ENCODE data around the gene SH3D21. TPM values are rescaled to one million over a fixed set of nuclear protein-coding genes. Genes with fewer than 3 reads are reported as not detected.

Gene SH3D21
- total RNA-seq, 2 donors from 2014 or later, result 12.6 to 18.6 TPM

GRCh38 chr1:36285443-36286101, 20.6 kb upstream of the SH3D21 start:
- H3K36me3 Mint-ChIP-seq, result peaks cover 29% of the 10 kb centered on the region
- peaks cover 6 to 19% of the 10 kb centered on the region in 2 donors for H3K4me1 Mint-ChIP-seq (ENCODE audit: low read depth in 2 of 2)
- ATAC-seq (peak in 1 of 2 donors; percentile 77), DNase-seq (ENCODE audit: low spot score) (peak; percentile 72)
- H3K27me3 Mint-ChIP-seq, result no peaks in the 10 kb centered on the region
- H3K4me3 Mint-ChIP-seq, result no peak overlapping the region
- H3K27ac Mint-ChIP-seq, result peak overlapping the region in 1 of 2 donors; percentile 67
- no peaks in the 10 kb centered on the region for H3K9me3 Mint-ChIP-seq

GRCh38 chr1:36286802-36287201, 19.4 kb upstream of the SH3D21 start:
- Mint-ChIP-seq H3K27me3 (no peaks in the 10 kb centered on the region), H3K4me1 (ENCODE audit: low read depth in 2 of 2) (peaks cover 6 to 22% of the 10 kb centered on the region in 2 donors), H3K4me3 (no peak overlapping the region), H3K36me3 (peaks cover 40% of the 10 kb centered on the region), H3K27ac (no peak overlapping the region), H3K9me3 (no peaks in the 10 kb centered on the region)
- DNase-seq (ENCODE audit: low spot score), result no peak
- no peak for ATAC-seq

- Mint-ChIP-seq H3K36me3 (peaks cover 38% of the 10 kb centered on the region), H3K4me3 (no peak overlapping the region), H3K9me3 (no peaks in the 10 kb centered on the region), H3K27me3 (no peaks in the 10 kb centered on the region), H3K27ac (peak overlapping the region in 1 of 2 donors; percentile 51), H3K4me1 (ENCODE audit: low read depth in 2 of 2) (peaks cover 6 to 20% of the 10 kb centered on the region in 2 donors)
- no peak for DNase-seq (ENCODE audit: low spot score)
- ATAC-seq, result no peak
Measured at GRCh38 chr1:36287595-36287994, 18.6 kb upstream of the SH3D21 start.

- ATAC-seq, result no peak
- Mint-ChIP-seq H3K27ac (peak overlapping the region in 1 of 2 donors; percentile 35), H3K4me1 (ENCODE audit: low read depth in 2 of 2) (peaks cover 0 to 11% of the 10 kb centered on the region in 2 donors), H3K36me3 (peaks cover 22% of the 10 kb centered on the region), H3K9me3 (no peaks in the 10 kb centered on the region), H3K27me3 (no peaks in the 10 kb centered on the region), H3K4me3 (no peak overlapping the region)
- no peak for DNase-seq (ENCODE audit: low spot score)
Measured at GRCh38 chr1:36295390-36295789, 10.8 kb upstream of the SH3D21 start.

GRCh38 chr1:36297062-36297461, 9.1 kb upstream of the SH3D21 start:
- peaks cover 4 to 10% of the 10 kb centered on the region in 2 donors for H3K4me1 Mint-ChIP-seq (ENCODE audit: low read depth in 2 of 2)
- no peak overlapping the region for H3K27ac Mint-ChIP-seq
- ATAC-seq (no peak), DNase-seq (ENCODE audit: low spot score) (no peak)
- peaks cover 24% of the 10 kb centered on the region for H3K36me3 Mint-ChIP-seq
- H3K27me3 Mint-ChIP-seq, result no peaks in the 10 kb centered on the region
- H3K9me3 Mint-ChIP-seq, result no peaks in the 10 kb centered on the region
- H3K4me3 Mint-ChIP-seq, result no peak overlapping the region

GRCh38 chr1:36298640-36299039, 7.5 kb upstream of the SH3D21 start:
- no peaks in the 10 kb centered on the region for H3K27me3 Mint-ChIP-seq
- peaks cover 30% of the 10 kb centered on the region for H3K36me3 Mint-ChIP-seq
- ATAC-seq (no peak), DNase-seq (ENCODE audit: low spot score) (no peak)
- H3K9me3 Mint-ChIP-seq, result no peaks in the 10 kb centered on the region
- H3K4me1 Mint-ChIP-seq (ENCODE audit: low read depth in 2 of 2), result peaks cover 4 to 11% of the 10 kb centered on the region in 2 donors
- no peak overlapping the region for H3K27ac Mint-ChIP-seq
- H3K4me3 Mint-ChIP-seq, result no peak overlapping the region

- ATAC-seq (peak in 1 of 2 donors; percentile 20), DNase-seq (ENCODE audit: low spot score) (no peak)
- Mint-ChIP-seq H3K4me3 (no peak overlapping the region), H3K27me3 (no peaks in the 10 kb centered on the region), H3K27ac (peak overlapping the region in 1 of 2 donors; percentile 49), H3K36me3 (peaks cover 28% of the 10 kb centered on the region), H3K4me1 (ENCODE audit: low read depth in 2 of 2) (peaks cover 4 to 12% of the 10 kb centered on the region in 2 donors), H3K9me3 (no peaks in the 10 kb centered on the region)
Measured at GRCh38 chr1:36300526-36300925, 5.6 kb upstream of the SH3D21 start.

- Mint-ChIP-seq H3K9me3 (no peaks in the 10 kb centered on the region), H3K27me3 (no peaks in the 10 kb centered on the region), H3K4me1 (ENCODE audit: low read depth in 2 of 2) (peaks cover 4 to 12% of the 10 kb centered on the region in 2 donors), H3K36me3 (peaks cover 28% of the 10 kb centered on the region), H3K27ac (peak overlapping the region in 1 of 2 donors; percentile 49), H3K4me3 (no peak overlapping the region)
- DNase-seq (ENCODE audit: low spot score) (no peak), ATAC-seq (no peak)
Measured at GRCh38 chr1:36301220-36301619, 4.9 kb upstream of the SH3D21 start.

- Mint-ChIP-seq H3K27me3 (no peaks in the 10 kb centered on the region), H3K4me1 (ENCODE audit: low read depth in 2 of 2) (peaks cover 9 to 19% of the 10 kb centered on the region in 2 donors), H3K4me3 (no peak overlapping the region), H3K36me3 (peaks cover 28% of the 10 kb centered on the region), H3K9me3 (no peaks in the 10 kb centered on the region), H3K27ac (no peak overlapping the region)
- no peak for ATAC-seq
- no peak for DNase-seq (ENCODE audit: low spot score)
Measured at GRCh38 chr1:36303244-36303643, 2.9 kb upstream of the SH3D21 start.

GRCh38 chr1:36303650-36304360, 2.4 kb upstream of the SH3D21 start:
- peaks cover 28% of the 10 kb centered on the region for H3K36me3 Mint-ChIP-seq
- DNase-seq (ENCODE audit: low spot score), result no peak
- ATAC-seq, result no peak
- no peak overlapping the region for H3K27ac Mint-ChIP-seq
- H3K27me3 Mint-ChIP-seq, result no peaks in the 10 kb centered on the region
- no peak overlapping the region for H3K4me3 Mint-ChIP-seq
- no peaks in the 10 kb centered on the region for H3K9me3 Mint-ChIP-seq
- H3K4me1 Mint-ChIP-seq (ENCODE audit: low read depth in 2 of 2), result peaks cover 9 to 19% of the 10 kb centered on the region in 2 donors

GRCh38 chr1:36304521-36304920, 1.6 kb upstream of the SH3D21 start:
- Mint-ChIP-seq H3K27me3 (no peaks in the 10 kb centered on the region), H3K4me3 (no peak overlapping the region), H3K36me3 (peaks cover 28% of the 10 kb centered on the region), H3K9me3 (no peaks in the 10 kb centered on the region), H3K27ac (no peak overlapping the region), H3K4me1 (ENCODE audit: low read depth in 2 of 2) (peaks cover 9 to 19% of the 10 kb centered on the region in 2 donors)
- no peak for DNase-seq (ENCODE audit: low spot score)
- no peak for ATAC-seq

- ATAC-seq (no peak), DNase-seq (ENCODE audit: low spot score) (no peak)
- no peak overlapping the region for H3K27ac Mint-ChIP-seq
- H3K27me3 Mint-ChIP-seq, result no peaks in the 10 kb centered on the region
- H3K4me1 Mint-ChIP-seq (ENCODE audit: low read depth in 2 of 2), result peaks cover 9 to 14% of the 10 kb centered on the region in 2 donors
- peaks cover 28% of the 10 kb centered on the region for H3K36me3 Mint-ChIP-seq
- H3K9me3 Mint-ChIP-seq, result no peaks in the 10 kb centered on the region
- H3K4me3 Mint-ChIP-seq, result peak overlapping the region; percentile 90
Measured at GRCh38 chr1:36304970-36305914, 926 bp upstream of the SH3D21 start.

- no peak overlapping the region for H3K27ac Mint-ChIP-seq
- peak overlapping the region; percentile 90 for H3K4me3 Mint-ChIP-seq
- ATAC-seq (no peak), DNase-seq (ENCODE audit: low spot score) (no peak)
- peaks cover 22% of the 10 kb centered on the region for H3K36me3 Mint-ChIP-seq
- H3K4me1 Mint-ChIP-seq (ENCODE audit: low read depth in 2 of 2), result peaks cover 9 to 14% of the 10 kb centered on the region in 2 donors
- no peaks in the 10 kb centered on the region for H3K27me3 Mint-ChIP-seq
- H3K9me3 Mint-ChIP-seq, result no peaks in the 10 kb centered on the region
Measured at GRCh38 chr1:36305915-36306209, 306 bp upstream of the SH3D21 start.
